HG03460 (cell line): ENCODE measurements around the gene ZNF691.
"Not testable (repeated sequence)": the region's sequence is repeated elsewhere in the genome, so short reads cannot be mapped to it uniquely, and the experiment has no call there.

Source experiments
- ATAC-seq: cut with Tn5 transposase; IDR thresholded peaks from one replicate; pipeline ENCODE4 v1.9.1; 2021; ENCODE audit not compliant: unreplicated experiment

ZNF691 gene

DNA sequence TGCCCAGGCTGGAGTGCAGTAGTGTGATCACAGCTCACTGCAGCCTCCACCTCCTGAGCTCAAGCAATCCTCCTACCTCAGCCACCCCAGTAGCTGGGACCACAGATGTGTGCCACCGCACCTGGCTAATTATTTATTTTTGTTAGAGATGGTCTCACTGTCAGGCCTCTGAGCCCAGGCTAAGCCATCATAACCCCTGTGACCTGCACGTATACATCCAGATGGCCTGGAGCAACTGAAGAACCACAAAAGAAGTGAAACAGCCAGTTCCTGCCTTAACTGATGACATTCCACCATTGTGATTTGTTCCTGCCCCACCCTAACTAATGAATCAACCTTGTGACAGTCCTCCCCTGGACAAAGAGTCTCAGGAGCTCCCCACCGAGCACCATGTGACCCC is 10.1 kb downstream of the ZNF691 start:
- not testable (repeated sequence) for ATAC-seq

GRCh38 chr1:42859366-42859765 is 13.0 kb downstream of the ZNF691 start:
- ATAC-seq = not testable (repeated sequence)

DNA sequence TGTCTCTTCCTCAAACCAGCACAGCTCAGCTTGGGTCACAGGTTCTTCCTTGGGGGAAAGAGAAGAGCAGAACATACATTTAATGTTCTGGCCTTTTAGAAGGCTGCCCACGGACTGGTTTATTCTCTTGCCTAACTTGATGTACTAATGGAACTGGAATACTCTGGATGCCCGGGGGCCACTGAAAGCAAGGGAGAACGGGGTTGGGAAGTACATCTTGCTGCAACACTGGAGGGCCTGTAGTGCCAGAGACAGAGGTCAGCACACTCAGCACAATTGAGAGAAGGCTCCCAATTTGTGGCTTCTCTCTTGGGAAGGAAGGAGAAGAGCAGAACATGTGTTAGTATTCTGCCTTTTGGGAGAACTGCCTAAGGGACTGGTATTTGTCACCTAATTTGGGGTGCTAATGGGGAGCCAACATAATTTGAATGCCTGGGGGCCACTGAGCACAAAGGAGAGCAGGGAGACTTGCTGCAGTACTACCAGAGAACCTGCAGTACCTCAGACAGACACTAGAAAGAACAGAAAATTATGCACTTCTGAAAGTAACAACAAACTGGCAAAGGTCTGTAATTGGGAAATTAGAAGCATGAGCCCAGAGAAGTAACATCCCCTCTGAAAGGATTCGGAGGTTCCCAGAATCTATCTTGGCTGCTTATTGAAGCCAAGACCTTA is 14.1 kb downstream of the ZNF691 start:
- no peak for ATAC-seq

GRCh38 chr1:42861014-42861399 is 14.6 kb downstream of the ZNF691 start:
- ATAC-seq = no peak

DNA sequence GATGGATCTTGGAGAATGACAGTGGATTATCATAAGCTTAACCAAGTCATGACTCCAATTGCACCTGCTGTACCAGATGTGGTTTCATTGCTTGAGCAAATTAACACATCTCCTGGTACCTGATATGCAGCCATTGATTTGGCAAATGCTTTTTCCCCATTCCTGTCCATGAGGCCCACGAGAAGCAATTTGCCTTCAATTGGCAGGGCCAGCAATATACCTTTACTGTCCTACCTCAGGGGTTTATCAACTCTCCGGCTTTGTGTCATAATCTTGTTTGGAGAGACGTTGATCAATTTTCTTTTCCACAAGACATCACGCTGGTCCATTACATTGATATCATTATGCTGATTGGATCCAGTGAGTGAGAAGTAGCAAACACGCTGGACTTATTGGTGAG is 20.1 kb downstream of the ZNF691 start:
- no peak for ATAC-seq

- not testable (repeated sequence) for ATAC-seq
These were observed 22.1 kb downstream of the ZNF691 start for GRCh38 chr1:42868466-42868865.

- ATAC-seq = not testable (repeated sequence)
These were observed 22.8 kb downstream of the ZNF691 start for GRCh38 chr1:42869254-42869653.

DNA sequence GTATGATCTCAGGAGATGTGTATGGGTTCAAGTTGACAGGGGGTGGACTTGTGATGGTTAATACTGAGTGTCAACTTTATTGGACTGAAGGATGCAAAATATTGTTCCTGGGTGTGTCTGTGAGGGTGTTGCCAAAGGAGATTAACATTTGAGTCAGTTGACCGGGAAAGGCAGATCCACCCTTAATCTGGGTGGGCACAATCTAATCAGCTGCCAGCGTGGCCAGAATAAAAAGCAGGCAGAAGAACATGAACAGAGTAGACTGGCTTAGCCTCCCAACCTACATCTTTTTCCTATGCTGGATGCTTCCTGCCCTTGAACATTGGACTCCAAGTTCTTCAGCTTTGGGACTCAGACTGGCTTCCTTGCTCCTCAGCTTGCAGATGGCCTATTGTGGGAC is 23.3 kb downstream of the ZNF691 start:
- not testable (repeated sequence) for ATAC-seq

GRCh38 chr1:42873108-42873507 is 26.7 kb downstream of the ZNF691 start:
- not testable (repeated sequence) for ATAC-seq

DNA sequence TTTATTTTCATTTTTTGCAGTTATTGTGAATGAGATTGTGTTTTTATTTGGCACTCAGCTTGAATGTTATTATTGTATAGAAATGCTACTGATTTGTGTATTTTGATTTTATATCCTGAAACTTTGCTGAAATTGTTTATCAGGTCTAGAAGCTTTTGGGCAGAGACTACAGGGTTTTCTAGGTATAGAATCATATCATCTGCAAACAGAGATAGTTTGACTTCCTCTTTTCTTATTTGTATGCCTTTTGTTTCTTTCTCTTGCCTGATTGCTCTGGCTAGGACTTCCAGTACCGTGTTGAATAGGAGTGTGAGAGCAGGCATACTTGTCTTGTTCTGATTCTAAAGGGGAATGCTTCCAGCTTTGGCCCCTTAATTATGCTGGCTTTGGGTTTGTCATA is 27.3 kb downstream of the ZNF691 start:
- ATAC-seq = no peak

- no peak for ATAC-seq
These were observed 29.6 kb downstream of the ZNF691 start for GRCh38 chr1:42876009-42876408.

DNA sequence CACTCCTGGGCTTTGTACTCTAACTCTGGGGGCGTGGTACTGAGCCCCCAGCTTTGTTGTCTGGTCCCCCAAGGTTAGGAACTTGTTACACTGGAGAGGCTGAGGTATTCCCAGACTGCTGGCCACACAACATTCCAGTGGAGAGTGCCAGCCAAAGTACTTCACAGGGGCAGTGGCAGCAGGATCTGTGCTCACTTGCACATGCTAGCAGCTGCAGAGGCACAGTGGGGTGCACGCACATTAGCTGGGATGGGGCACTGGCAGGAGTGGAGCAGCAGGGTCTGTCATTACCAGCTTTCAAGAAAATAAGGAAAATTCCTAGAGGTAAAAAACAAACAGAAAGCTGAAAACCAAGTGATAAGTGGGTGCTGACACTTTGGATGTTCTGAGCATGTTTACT is 31.0 kb downstream of the ZNF691 start:
- no peak for ATAC-seq

DNA sequence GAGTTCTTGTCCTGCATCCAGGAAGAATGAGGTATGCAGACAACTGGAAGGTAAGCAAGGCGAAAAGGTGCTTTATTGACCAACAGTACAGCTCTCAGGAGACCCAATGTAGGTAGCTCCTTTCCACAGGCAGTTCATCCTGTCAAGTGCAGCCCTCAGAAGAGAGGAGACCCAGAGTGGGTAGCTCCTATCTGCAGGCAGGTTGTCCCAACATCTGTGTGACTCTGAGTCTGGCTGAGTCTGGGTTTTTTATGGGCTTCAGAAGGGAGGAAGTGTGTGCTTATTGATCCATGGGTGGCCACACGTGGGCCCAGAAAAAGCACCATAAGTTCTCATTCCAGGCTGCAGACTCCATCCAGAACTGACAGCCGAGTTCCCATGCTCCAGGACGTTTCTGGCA is 34.0 kb downstream of the ZNF691 start:
- ATAC-seq = no peak

DNA sequence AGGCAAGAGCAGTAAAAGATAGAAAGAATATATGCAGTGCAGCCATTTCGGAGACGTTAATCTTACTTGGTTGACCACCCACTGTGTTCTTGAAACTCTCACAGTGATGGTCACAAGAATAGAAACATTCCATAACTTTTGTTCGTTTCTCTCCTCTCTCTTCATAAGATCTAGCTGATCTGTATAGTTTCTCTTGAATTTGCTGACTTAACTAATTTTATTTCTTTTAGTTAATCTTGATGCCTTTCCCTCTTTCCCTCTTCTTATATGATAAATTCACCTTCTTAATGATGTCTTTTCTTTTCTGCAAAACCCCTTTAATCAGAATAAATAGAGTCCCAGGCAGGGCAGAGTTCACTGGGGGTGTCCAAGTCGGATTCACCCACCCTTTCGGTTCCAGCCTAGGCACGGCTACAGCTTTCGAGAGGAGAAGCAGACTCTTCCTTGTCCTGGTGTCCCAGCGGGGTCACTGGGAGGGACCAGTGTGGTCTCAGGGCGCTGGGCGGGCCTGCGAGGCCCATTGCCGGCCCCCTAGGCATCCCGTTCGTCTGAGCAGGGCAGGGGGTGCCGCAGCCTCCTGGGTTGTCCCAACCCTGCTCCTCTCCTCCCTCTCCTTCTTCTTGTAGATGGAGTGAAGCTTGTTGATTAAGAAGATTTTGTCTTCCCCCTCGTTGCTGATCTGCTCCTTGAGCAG is 39.8 kb downstream of the ZNF691 start:
- no peak for ATAC-seq

GRCh38 chr1:42886800-42887199 is 40.4 kb downstream of the ZNF691 start:
- ATAC-seq = no peak

DNA sequence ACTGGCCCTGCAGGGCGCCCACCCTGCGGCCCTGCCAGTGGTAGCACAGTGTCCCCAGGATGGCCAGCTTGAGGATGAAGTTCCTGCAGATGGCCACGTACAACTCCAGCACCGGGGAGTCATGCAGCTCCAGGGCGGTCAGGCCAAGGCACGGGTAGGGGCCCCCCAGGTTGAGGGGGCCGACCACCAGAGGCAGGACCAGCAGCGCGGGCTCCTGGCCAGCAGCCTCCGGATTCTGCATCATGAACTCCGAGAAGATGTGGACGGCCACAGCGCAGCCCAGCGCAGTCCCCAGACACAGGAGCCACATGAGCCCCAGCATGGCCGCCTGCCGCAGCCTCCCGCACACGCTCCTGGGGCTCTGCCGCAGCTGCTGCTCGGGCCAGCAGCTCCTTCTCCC is 41.0 kb downstream of the ZNF691 start:
- ATAC-seq = no peak

- ATAC-seq = no peak
These were observed 41.7 kb downstream of the ZNF691 start for GRCh38 chr1:42888013-42888633.

DNA sequence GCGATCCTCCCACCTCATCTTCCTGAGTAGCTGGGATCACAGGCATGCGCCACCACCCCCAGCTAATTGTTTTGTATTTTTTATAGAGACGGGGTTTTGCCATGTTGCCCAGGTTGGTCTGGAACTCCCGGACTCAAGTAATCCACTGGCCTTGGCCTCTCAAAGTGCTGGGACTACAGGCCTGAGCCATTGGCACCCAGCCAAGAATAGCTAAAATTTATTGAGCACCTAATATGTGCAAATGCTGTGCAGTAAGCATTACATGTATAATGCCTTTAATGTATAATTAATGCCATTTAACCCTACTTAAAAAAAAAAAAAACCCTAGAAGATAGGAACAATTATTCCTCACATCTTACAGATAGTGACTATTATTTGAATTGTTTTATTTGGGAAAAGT is 42.9 kb downstream of the ZNF691 start:
- ATAC-seq = no peak

GRCh38 chr1:42891465-42892138 is 45.2 kb downstream of the ZNF691 start:
- no peak for ATAC-seq

DNA sequence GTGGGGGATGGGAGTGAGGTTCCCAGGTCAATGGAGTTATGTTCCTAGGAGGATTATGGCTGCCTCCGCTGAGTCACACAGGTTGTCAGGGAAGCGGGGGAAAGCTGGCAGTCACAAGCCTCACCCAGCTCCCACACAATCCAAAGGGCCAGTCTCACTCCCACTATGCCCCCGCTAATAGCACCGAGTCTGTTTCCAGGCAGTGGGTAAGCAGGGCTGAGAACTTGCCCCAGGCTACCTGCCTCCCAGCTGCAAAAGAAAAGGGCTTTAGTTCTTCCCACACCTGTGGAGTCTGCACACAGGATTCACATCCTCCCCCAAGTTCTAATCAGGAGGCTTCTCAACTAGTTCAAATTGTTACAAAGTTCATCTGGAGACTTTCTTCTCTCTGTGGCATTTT is 53.5 kb downstream of the ZNF691 start:
- ATAC-seq = not testable (repeated sequence)
